ENCODE measurements around the gene CEP85L.

The CEP85L gene

GRCh38 chr6:118621799-118622470 lies 29.5 kb downstream of the CEP85L start:
- DNase-seq (ENCODE audit: low spot score): no peak

- no peak for DNase-seq (ENCODE audit: low spot score)
Observed at GRCh38 chr6:118620202-118620601, 31.2 kb downstream of the CEP85L start.

- DNase-seq (ENCODE audit: low spot score): peak; percentile 44
Observed at GRCh38 chr6:118618676-118619377, 32.6 kb downstream of the CEP85L start.

- DNase-seq (ENCODE audit: low spot score): no peak
Observed at GRCh38 chr6:118617417-118617816, 34.0 kb downstream of the CEP85L start.

GRCh38 chr6:118611334-118611733 lies 40.1 kb downstream of the CEP85L start:
- DNase-seq (ENCODE audit: low spot score): no peak

DNA sequence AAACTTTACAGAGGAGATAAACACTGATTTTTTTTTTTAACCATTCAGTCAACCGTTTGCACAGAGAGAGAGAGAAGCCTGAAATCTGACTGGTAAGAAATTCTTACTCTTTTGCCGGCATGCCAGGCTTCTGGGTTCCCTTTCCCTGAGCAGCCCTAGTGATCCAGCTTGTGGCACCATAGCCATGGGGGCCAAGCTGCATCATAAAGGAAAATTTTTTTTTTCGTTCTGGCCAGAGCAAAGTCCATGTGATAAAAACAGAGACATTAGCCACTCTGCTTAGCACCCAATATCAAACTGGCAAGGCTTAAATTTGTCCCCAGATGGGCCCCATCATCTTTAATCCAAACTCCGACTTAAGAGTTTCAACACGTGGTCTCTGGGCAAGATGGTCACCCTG lies 44.5 kb downstream of the CEP85L start:
- no peak for DNase-seq (ENCODE audit: low spot score)

DNA sequence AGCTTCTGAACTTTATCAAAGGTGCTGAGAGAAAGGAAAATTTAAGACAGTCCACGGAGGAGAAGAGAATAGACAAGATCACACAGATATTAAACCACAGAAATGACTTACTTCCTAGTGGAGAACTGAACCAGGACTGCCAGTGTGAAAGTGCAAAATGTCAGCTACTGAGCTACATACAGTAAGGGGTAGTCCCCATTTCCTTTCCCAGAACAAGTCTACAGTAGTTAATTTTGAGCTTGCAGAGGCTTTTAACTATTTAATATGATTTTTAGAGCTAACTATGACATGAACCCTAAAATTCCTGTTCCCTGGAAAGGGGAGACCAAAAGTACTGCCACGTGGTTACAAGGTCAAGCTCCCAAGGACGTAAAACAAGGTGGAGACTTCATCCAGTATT lies 45.1 kb downstream of the CEP85L start:
- no peak for DNase-seq (ENCODE audit: low spot score)

GRCh38 chr6:118603372-118603771 lies 48.0 kb downstream of the CEP85L start:
- DNase-seq (ENCODE audit: low spot score): no peak

DNA sequence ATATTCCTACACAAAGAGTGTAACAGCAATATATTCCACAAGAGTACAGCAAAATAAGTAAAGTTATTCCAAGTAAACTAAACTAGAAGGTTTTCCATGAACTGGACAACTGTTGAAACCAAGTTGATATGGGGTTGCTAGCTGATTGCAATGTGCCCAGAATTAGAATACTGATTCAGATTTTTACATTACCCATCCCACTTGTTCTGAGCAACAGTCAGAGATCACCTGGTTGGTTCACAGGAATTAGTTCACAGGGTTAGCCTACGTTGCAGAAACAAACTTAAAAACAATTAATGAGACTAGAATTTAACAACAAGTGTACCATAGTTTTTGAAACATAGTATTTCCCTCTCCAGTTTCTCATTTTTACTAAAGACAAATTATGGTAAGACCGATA lies 49.1 kb downstream of the CEP85L start:
- DNase-seq (ENCODE audit: low spot score): no peak

DNA sequence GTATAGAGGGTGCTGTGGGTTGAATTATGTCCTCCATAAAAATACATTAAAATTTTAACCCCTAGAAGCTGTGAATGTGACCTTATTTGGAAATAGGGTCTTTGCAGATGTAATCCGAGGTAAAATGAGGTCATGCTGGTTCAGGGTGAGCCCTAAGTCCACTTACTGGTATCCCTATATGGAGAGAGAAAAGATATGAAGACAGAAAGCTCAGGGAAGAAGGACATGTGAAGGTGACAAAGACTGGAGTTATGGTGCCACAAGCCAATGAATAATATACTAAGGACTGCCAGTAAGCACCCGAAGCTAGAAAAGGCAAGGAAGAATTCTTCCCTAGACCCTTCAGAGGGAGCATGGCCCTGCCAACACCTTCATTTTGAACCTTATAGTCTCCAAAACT lies 53.1 kb downstream of the CEP85L start:
- no peak for DNase-seq (ENCODE audit: low spot score)

GRCh38 chr6:118597636-118598035 lies 53.8 kb downstream of the CEP85L start:
- DNase-seq (ENCODE audit: low spot score): no peak

- no peak for DNase-seq (ENCODE audit: low spot score)
Observed at GRCh38 chr6:118596774-118597320, 54.5 kb downstream of the CEP85L start.

- no peak for DNase-seq (ENCODE audit: low spot score)
Observed at GRCh38 chr6:118594877-118595276, 56.5 kb downstream of the CEP85L start.

- DNase-seq (ENCODE audit: low spot score): no peak
Observed at GRCh38 chr6:118591897-118592296, 59.5 kb downstream of the CEP85L start.

DNA sequence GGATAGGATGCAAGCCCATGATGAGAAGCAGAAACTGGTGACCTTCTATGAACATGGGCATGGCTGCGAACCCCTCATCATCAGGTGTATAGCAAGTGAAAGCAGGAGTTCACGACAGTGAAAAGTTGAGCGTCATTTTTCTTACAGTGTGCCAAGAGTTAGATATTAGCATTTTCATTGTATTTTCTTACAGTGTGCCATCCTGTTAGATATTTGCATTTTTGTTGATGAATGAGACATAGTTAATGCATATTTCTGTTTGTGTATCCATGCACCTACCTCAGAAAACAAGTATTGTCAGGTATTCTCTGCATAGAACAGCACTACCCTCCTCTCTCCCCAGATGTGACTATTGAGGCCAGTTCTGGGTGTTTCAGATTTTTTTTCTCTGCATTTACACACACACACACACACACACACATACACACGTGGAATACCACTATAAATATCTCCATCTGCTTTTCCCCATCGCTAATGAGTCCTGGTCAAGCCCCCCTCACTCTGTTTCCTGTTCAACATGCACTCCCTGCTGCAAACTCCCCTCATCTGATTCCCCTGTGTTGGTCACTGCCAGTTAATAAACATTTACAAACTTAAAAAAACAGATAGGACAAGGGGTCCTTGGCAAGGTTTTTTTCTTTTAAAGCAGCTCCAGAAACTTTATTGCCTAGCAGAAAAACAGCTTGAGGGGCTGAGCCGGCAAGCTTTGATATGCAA lies 61.6 kb downstream of the CEP85L start:
- DNase-seq (ENCODE audit: low spot score): no peak

- no peak for DNase-seq (ENCODE audit: low spot score)
Observed at GRCh38 chr6:118589186-118589585, 62.2 kb downstream of the CEP85L start.

DNA sequence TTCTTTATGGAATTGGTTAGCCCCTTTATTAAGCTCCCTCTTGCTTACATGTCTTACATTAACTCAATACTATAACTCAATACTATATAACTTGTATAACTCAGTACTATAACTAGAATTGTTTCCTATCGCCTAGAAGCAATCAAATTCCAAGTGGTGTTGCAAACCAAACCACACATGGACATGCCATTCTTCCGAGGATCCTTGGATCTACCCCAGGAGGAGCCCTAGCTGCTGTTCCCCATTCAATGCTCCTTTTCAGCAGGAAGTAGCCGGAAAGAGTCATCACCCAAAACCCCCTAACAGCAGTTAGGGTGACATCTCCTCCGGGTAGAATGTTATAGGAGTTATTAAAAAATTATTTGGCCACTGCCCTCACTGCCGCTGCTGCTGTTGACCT lies 62.8 kb downstream of the CEP85L start:
- DNase-seq (ENCODE audit: low spot score): no peak

GRCh38 chr6:118586746-118587485 lies 64.5 kb downstream of the CEP85L start:
- DNase-seq (ENCODE audit: low spot score): peak; percentile 72

DNA sequence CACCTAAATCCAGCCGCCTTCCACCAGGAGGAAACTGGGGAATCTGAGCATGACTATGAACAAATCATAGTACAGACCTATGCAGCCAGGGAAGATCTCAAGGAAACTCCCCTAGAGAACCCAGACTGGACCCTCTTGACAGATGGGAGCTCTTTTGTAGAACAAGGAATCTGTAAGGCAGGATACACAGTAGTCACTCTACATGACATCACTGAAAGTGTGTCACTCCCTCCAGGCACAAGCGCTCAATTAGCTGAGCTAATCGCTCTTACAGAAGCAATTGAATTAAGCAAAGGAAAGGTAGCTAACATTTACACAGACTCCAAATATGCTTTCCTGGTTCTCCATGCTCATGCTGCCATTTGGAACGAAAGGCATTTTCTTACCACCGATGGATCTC lies 66.5 kb downstream of the CEP85L start:
- no peak for DNase-seq (ENCODE audit: low spot score)

GRCh38 chr6:118581489-118581959 lies 69.9 kb downstream of the CEP85L start:
- DNase-seq (ENCODE audit: low spot score): peak; percentile 40

GRCh38 chr6:118580585-118581419 lies 70.6 kb downstream of the CEP85L start:
- DNase-seq (ENCODE audit: low spot score): peak; percentile 80

Measured in kidney tubule cell (primary cell).